Caco-2 (cell line): ENCODE data around the gene OLFML1. TPM values are rescaled to one million over a fixed set of nuclear protein-coding genes. Genes with fewer than 3 reads are reported as not detected.

ENCODE experiments used
- Bru-seq: library from RNA; stranded (reverse); fragments of 400-500 nt; gene quantifications from one replicate; lab custom pipeline; 2021; lab: Mats Ljungman, UMichigan
- BruChase-seq, 2 experiments: library from RNA; stranded (reverse); fragments of 400-500 nt; gene quantifications; one replicate each; lab custom pipeline; 2021; lab: Mats Ljungman, UMichigan
- BruUV-seq: library from RNA; stranded (reverse); fragments of 400-500 nt; replicated peaks from 2 replicates; lab custom pipeline; 2021; lab: Mats Ljungman, UMichigan
- CTCF ChIA-PET: fragments of 300-600 bp; sonication (Branson Sonifier 250); formaldehyde crosslinking; loops from one replicate; lab custom pipeline; 2022; ENCODE audit warnings: antibody characterized with exemption; lab: Charles Lee
- POLR2A ChIA-PET: fragments of 300-600 bp; sonication (Branson Sonifier 250); formaldehyde crosslinking; loops from one replicate; lab custom pipeline; 2022; ENCODE audit warnings: antibody characterized with exemption; lab: Charles Lee
- DNase-seq, 2 experiments: peaks; one replicate each; pipeline versions ENCODE4 v3.0.0 to v3.0.0-alpha.2; 2020 to 2022
- H3K27me3 ChIP-seq: replicated peaks from 2 replicates; pipeline ENCODE4 v1.6.0; 2011; ENCODE audit warnings: low read length; ENCODE audit not compliant: control insufficient read depth, insufficient read depth
- H3K36me3 ChIP-seq: 2 replicates; pipeline ENCODE4 v1.5.1; 2011; ENCODE audit warnings: low read length; ENCODE audit not compliant: control insufficient read depth, insufficient read depth
- H3K4me1 ChIP-seq: fragments of 250-450 bp; sonication (Bioruptor Pico); 2 replicates; pipeline ENCODE4 v1.5.1; 2020; ENCODE audit warnings: mild to moderate bottlenecking
- H3K4me3 ChIP-seq: 2 replicates; pipeline ENCODE4 v1.5.1; 2011; ENCODE audit warnings: low read depth, mild to moderate bottlenecking, control low read depth, low read length
- H3K9me3 ChIP-seq: fragments of 250-450 bp; sonication (Bioruptor Pico); 2 replicates; pipeline ENCODE4 v1.5.1; 2020; ENCODE audit warnings: mild to moderate bottlenecking, moderate library complexity
- H3K27ac Mint-ChIP-seq: one replicate; pipeline ENCODE4 v1.8.0; 2022; ENCODE audit warnings: mixed read lengths; ENCODE audit not compliant: unreplicated experiment
- H3K27me3 Mint-ChIP-seq: one replicate; pipeline ENCODE4 v1.8.0; 2022; ENCODE audit warnings: mixed read lengths; ENCODE audit not compliant: insufficient read depth, unreplicated experiment
- H3K36me3 Mint-ChIP-seq: one replicate; pipeline ENCODE4 v1.8.0; 2022; ENCODE audit warnings: mild to moderate bottlenecking, mixed read lengths; ENCODE audit not compliant: insufficient read depth, unreplicated experiment
- H3K4me1 Mint-ChIP-seq: one replicate; pipeline ENCODE4 v1.8.0; 2022; ENCODE audit warnings: low read depth, mixed read lengths; ENCODE audit not compliant: unreplicated experiment
- H3K4me3 Mint-ChIP-seq: one replicate; pipeline ENCODE4 v1.8.0; 2022; ENCODE audit warnings: mild to moderate bottlenecking, moderate library complexity, mixed read lengths; ENCODE audit not compliant: unreplicated experiment
- H3K9me3 Mint-ChIP-seq: one replicate; pipeline ENCODE4 v1.8.0; 2022; ENCODE audit warnings: mixed read lengths; ENCODE audit not compliant: unreplicated experiment
- intact Hi-C: fragments of 100-400 bp; cut with micrococcal nuclease; formaldehyde crosslinking; loops from one replicate; pipeline ENCODE4 v1.10.0; 2022; ENCODE audit not compliant: unreplicated experiment
- long read RNA-seq: library from polyadenylated mRNA; stranded (forward); transcript quantifications from one replicate; pipeline ENCODE4 v2.0.0, GENCODE V29; 2022
- total RNA-seq: library from RNA; stranded (reverse); gene quantifications from 2 replicates; pipeline ENCODE4 v1.2.3, GENCODE V29; 2022
- TF ChIP-seq, protein P1 (sequence below), 2 experiments: fragments of 200-600 bp in 1 of 2; IDR thresholded peaks; 1 replicate in 1 of 2; 2 replicates in 1 of 2; pipeline versions ENCODE4 v1.5.1 to v1.8.0; 2011 to 2022; ENCODE audit warnings: antibody characterized with exemption in 1 of 2, control low read depth in 1 of 2, inconsistent platforms in 1 of 2, low read depth in 1 of 2, low read length in 1 of 2, mild to moderate bottlenecking in 1 of 2, moderate library complexity in 1 of 2; ENCODE audit not compliant: insufficient read depth in 1 of 2, severe bottlenecking in 1 of 2, unreplicated experiment in 1 of 2

OLFML1 gene
- total RNA-seq: 1.8 and 3.9 TPM in 2 replicates
- percentile 32 among the genes with signal in this experiment for Bru-seq, nascent RNA
- BruChase-seq, experiment 1, labeled RNA remaining after a 2-hour chase: percentile 31 among the genes with signal in this experiment
- percentile 43 among the genes with signal in this experiment for BruChase-seq, experiment 2, labeled RNA remaining after a 6-hour chase
- long read RNA-seq, transcript OLFML1-201 (3 exons, 2,792 nt): major isoform, 5 of 7 reads
- long read RNA-seq, partial matches to known transcripts: 0 of 7 reads
- long read RNA-seq, other reads (novel, unspliced or antisense): 1 of 7 reads

DNA sequence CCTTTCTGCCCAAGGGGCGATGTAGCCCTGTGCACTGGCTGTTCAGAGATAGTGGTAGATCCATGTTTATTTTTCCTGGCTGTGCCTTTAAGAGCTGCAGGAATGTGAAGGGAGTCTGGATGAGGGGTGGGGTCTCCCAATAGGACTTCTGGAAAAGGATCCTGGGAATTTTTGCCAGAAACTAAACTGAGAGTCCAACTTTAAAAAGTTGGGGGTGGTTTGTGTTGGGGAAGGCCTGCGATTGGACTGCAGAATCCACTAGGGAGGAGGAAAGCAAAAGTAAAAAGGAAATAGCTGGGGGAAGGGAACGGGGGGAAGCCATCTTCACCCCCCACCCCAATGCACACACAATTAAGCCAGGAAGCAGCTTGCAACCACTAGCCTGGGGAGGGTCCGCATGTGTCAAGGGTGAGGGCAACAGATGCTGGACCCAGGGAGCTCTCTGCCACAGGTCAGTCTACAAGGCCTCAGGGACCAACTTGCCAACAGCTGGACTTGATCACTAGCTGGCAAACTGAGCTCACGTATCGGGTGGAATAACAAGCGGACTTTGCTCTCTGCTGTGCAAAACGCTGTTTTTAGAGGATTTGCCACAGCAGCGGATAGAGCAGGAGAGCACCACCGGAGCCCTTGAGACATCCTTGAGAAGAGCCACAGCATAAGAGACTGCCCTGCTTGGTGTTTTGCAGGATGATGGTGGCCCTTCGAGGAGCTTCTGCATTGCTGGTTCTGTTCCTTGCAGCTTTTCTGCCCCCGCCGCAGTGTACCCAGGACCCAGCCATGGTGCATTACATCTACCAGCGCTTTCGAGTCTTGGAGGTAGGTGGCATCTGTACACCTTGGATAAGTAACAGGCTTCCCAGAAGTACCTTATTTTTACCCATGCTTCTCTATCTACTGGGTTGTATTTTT, at the start of gene OLFML1:
TSS of gene OLFML1 (plus strand) at position 321 of the 912 bp plus-strand sequence. CDS start at position 691, 370 bp downstream.
- H3K36me3 Mint-ChIP-seq: no peaks in the 10 kb centered on the region
- intact Hi-C loops: loop anchor here (2.0 kb wide), 1 partner anchor 53 kb away; no protein-coding TSS in a partner anchor
- Histone ChIP-seq H3K36me3 (no peaks in the 10 kb centered on the region), H3K27me3 (no peaks in the 10 kb centered on the region), H3K4me1 (peaks cover 21% of the 10 kb centered on the region), H3K4me3 (no peak within 1 kb of the TSS), H3K9me3 (no peaks in the 10 kb centered on the region)
- TF ChIP-seq, protein P1, sequence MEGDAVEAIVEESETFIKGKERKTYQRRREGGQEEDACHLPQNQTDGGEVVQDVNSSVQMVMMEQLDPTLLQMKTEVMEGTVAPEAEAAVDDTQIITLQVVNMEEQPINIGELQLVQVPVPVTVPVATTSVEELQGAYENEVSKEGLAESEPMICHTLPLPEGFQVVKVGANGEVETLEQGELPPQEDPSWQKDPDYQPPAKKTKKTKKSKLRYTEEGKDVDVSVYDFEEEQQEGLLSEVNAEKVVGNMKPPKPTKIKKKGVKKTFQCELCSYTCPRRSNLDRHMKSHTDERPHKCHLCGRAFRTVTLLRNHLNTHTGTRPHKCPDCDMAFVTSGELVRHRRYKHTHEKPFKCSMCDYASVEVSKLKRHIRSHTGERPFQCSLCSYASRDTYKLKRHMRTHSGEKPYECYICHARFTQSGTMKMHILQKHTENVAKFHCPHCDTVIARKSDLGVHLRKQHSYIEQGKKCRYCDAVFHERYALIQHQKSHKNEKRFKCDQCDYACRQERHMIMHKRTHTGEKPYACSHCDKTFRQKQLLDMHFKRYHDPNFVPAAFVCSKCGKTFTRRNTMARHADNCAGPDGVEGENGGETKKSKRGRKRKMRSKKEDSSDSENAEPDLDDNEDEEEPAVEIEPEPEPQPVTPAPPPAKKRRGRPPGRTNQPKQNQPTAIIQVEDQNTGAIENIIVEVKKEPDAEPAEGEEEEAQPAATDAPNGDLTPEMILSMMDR (IDR thresholded peaks at IDR 0.05; ENCODE audit: insufficient read depth in 1 of 2, low read depth in 1 of 2, low read length in 1 of 2, severe bottlenecking in 1 of 2, unreplicated experiment in 1 of 2): no peak
- CTCF ChIA-PET: no interaction called here
- H3K9me3 Mint-ChIP-seq: no peaks in the 10 kb centered on the region
- no peaks in the 10 kb centered on the region for H3K27me3 Mint-ChIP-seq
- POLR2A ChIA-PET: no interaction called here
- peak within 1 kb of the TSS; percentile 65 for H3K4me3 Mint-ChIP-seq
- no peak for DNase-seq
- H3K27ac Mint-ChIP-seq: peak within 1 kb of the TSS; percentile 39
- peaks cover 13% of the 10 kb centered on the region for H3K4me1 Mint-ChIP-seq
- BruUV-seq: no TSS peak

DNA sequence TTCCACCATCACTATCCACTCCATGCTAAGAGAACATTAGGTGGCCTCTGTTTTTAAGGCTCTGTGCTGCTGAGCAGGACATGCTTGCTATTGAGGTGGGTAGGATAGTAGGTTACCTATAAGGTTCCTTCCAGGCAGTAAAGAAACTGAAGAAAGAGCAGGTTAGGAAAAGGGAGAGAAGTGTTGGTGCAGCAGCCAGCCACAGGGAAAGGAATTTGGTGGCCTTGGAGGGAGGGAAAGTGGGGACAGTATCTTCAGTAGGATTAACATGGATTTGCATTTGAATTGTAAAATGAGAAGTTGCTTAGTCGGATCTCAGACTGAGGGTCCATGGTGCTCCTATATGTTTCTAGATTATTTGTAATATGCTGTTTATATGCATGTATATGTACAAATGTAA, 49.2 kb upstream of the OLFML1 start:
- ChIA-PET CTCF (interaction anchor here (0.5 kb wide), 1 partner anchor 205 kb away, joined by 3 read pairs; no protein-coding TSS in a partner anchor), POLR2A (no interaction called here)
- BruUV-seq: no TSS peak
- Mint-ChIP-seq H3K9me3 (no peaks in the 10 kb centered on the region), H3K27ac (no peak overlapping the region), H3K27me3 (peaks cover 30% of the 10 kb centered on the region), H3K4me1 (no peaks in the 10 kb centered on the region), H3K4me3 (no peak overlapping the region), H3K36me3 (no peaks in the 10 kb centered on the region)
- intact Hi-C loops: loop anchor here (10.0 kb wide), 1 partner anchor 161 kb away; no protein-coding TSS in a partner anchor
- Histone ChIP-seq H3K4me1 (no peaks in the 10 kb centered on the region), H3K27me3 (no peaks in the 10 kb centered on the region), H3K9me3 (no peaks in the 10 kb centered on the region), H3K36me3 (no peaks in the 10 kb centered on the region), H3K4me3 (no peak overlapping the region)
- TF ChIP-seq, protein P1 (IDR thresholded peaks at IDR 0.05; ENCODE audit: insufficient read depth in 1 of 2, low read depth in 1 of 2, low read length in 1 of 2, severe bottlenecking in 1 of 2, unreplicated experiment in 1 of 2): no peak
- no peak for DNase-seq

DNA sequence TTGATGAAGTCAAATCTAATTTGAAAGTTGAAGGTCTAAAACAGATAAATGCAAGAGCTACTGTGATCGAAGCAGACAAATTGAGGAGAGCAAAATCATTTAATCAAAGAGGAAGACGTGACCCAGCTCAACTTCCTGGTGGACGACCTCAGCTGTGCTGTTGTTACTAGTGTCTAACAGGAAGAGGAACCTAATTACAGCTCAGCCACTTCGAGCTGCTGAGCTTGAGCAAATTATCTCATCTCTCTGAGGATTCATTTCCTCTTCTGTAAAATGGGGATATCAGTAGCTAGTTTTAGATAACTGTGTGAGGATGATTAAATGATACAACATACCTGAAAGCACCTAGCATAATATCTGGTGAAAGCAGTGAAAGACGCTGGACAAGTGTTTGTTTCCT, 48.6 kb upstream of the OLFML1 start:
- H3K4me3 Mint-ChIP-seq: no peak overlapping the region
- H3K4me3 ChIP-seq: no peak overlapping the region
- POLR2A ChIA-PET: no interaction called here
- no peak for DNase-seq
- intact Hi-C loops: loop anchor here (10.0 kb wide), 1 partner anchor 162 kb away; no protein-coding TSS in a partner anchor
- H3K9me3 Mint-ChIP-seq: no peaks in the 10 kb centered on the region
- no TSS peak for BruUV-seq
- H3K27me3 ChIP-seq: no peaks in the 10 kb centered on the region
- no peaks in the 10 kb centered on the region for H3K36me3 ChIP-seq
- H3K4me1 Mint-ChIP-seq: no peaks in the 10 kb centered on the region
- H3K36me3 Mint-ChIP-seq: no peaks in the 10 kb centered on the region
- H3K27ac Mint-ChIP-seq: no peak overlapping the region
- no peaks in the 10 kb centered on the region for H3K4me1 ChIP-seq
- CTCF ChIA-PET: interaction anchor here (0.5 kb wide), 1 partner anchor 206 kb away, joined by 3 read pairs; no protein-coding TSS in a partner anchor
- TF ChIP-seq, protein P1 (IDR thresholded peaks at IDR 0.05; ENCODE audit: insufficient read depth in 1 of 2, low read depth in 1 of 2, low read length in 1 of 2, severe bottlenecking in 1 of 2, unreplicated experiment in 1 of 2): no peak
- H3K27me3 Mint-ChIP-seq: peaks cover 30% of the 10 kb centered on the region
- H3K9me3 ChIP-seq: no peaks in the 10 kb centered on the region
